Measurements from ENCODE around the gene CYP4F2. TPM values are rescaled to one million over a fixed set of nuclear protein-coding genes. Genes with fewer than 3 reads are reported as not detected.

Gene CYP4F2
- total RNA-seq, 4 donors from 2014 or later: 19.8 to 915 (median 698) TPM

GRCh38 chr19:15828121-15828610 is 69.7 kb downstream of the CYP4F2 start:
- no peak for TF ChIP-seq POLR2A (IDR thresholded peaks at IDR 0.05)
- TF ChIP-seq CTCF (IDR thresholded peaks at IDR 0.05): no peak
- H3K4me1 ChIP-seq: no peaks in the 10 kb centered on the region
- no peaks in the 10 kb centered on the region for H3K36me3 ChIP-seq
- H3K9me3 ChIP-seq: no peaks in the 10 kb centered on the region
- H3K27me3 ChIP-seq: no peaks in the 10 kb centered on the region
- no peak overlapping the region for H3K4me3 ChIP-seq
- no peak overlapping the region for H3K27ac ChIP-seq
- no peak for DNase-seq

Small RNAs within 50 kb of the gene (small RNA-seq; reads per million reads assigned to genes)
- 0 reads per million in 2 donors for gene CYP4F36P

Other genes starting within 250 kb of the CYP4F2 start
- gene CYP4F12, start 225.0 kb downstream of the CYP4F2 start, total RNA-seq: 100 to 1,000 TPM in 3 of 4 donors, 10 to 100 TPM in 1; 64.4 to 736 (median 551) TPM
- not detected for gene OR10H2, start 170.1 kb downstream of the CYP4F2 start, total RNA-seq
- not detected for gene OR10H3, start 160.1 kb downstream of the CYP4F2 start, total RNA-seq
- gene OR10H5, start 110.4 kb downstream of the CYP4F2 start, total RNA-seq: not detected
- gene OR10H1, start 82.4 kb downstream of the CYP4F2 start, total RNA-seq: not detected
- gene CYP4F11, start 36.5 kb upstream of the CYP4F2 start, total RNA-seq: 10 to 100 TPM in 3 of 4 donors, not detected in 1; 42.0 to 65.3 (median 49.5) TPM
- gene OR10H4, start 50.9 kb upstream of the CYP4F2 start, total RNA-seq: not detected
- gene TPM4, start 178.4 kb upstream of the CYP4F2 start, total RNA-seq: 100 to 1,000 TPM; 125 to 423 (median 139) TPM
- 100 to 1,000 TPM in 2 of 4 donors, 10 to 100 TPM in 2; 53.6 to 138 (median 113) TPM for gene RAB8A, start 213.8 kb upstream of the CYP4F2 start, total RNA-seq
- gene HSH2D, start 245.6 kb upstream of the CYP4F2 start, total RNA-seq: 100 to 1,000 TPM in 1 of 4 donors, 10 to 100 TPM in 3; 28.0 to 111 (median 58.8) TPM

All from Peyer's patch (tissue), 4 donors.